WTC11 (cell line): Measurements from ENCODE around the gene GALNT18.

Experiments
- FOXP1 ChIP-seq: sonication (generic); formaldehyde crosslinking; IDR thresholded peaks from 2 replicates; pipeline ENCODE4 v1.8.0; 2022; ENCODE audit warnings: missing genetic modification reagents, mild to moderate bottlenecking, moderate library complexity, borderline replicate concordance
- HMGA2 ChIP-seq: fragments of 250-450 bp; sonication (Bioruptor Pico); IDR thresholded peaks from 2 replicates; pipeline ENCODE4 v1.4.0; 2021; ENCODE audit warnings: mild to moderate bottlenecking, moderate library complexity
- NR1H2 ChIP-seq: sonication (generic); formaldehyde crosslinking; IDR thresholded peaks from 2 replicates; pipeline ENCODE4 v1.9.0; 2021; ENCODE audit warnings: mild to moderate bottlenecking, moderate library complexity, missing genetic modification reagents
- SP1 ChIP-seq: sonication (generic); formaldehyde crosslinking; conservative IDR thresholded peaks from 2 replicates; pipeline ENCODE4 v1.8.1; 2022; ENCODE audit warnings: missing genetic modification reagents
- TEAD1 ChIP-seq: sonication (generic); formaldehyde crosslinking; IDR thresholded peaks from 2 replicates; pipeline ENCODE4 v1.8.0; 2022; ENCODE audit warnings: mild to moderate bottlenecking, missing genetic modification reagents
- TP53 ChIP-seq: sonication (generic); formaldehyde crosslinking; IDR thresholded peaks from 2 replicates; pipeline ENCODE4 v1.8.1; 2023; ENCODE audit warnings: mild to moderate bottlenecking, missing genetic modification reagents
- TF ChIP-seq, protein P1 (sequence below): sonication (generic); formaldehyde crosslinking; IDR thresholded peaks from 2 replicates; pipeline ENCODE4 v1.8.0; 2023; ENCODE audit warnings: missing genetic modification reagents, mild to moderate bottlenecking, borderline replicate concordance

DNA sequence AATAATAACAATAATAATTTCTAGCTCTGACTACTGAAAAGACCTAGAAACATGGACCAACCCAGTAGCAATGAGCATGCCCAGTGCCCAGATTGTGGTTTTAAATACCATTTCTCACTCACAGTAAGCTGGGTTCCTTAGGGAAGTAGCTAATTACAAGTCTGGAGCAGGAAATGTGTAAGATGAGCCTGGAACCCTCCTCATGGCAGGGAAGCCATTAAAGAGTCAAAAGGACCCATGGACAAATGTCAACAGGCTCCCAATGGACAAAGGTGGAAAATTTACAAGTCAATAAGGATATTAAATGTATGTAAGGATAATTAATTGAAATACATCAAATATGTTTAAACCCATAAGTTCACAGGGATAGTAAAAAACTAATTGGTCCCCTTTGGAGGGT is 258.1 kb downstream of the GALNT18 start:
- no peak for TF ChIP-seq SP1
- no peak for TF ChIP-seq TP53
- no peak for TF ChIP-seq NR1H2 (CRISPR knock-in tag)
- TF ChIP-seq FOXP1, result no peak
- no peak for TF ChIP-seq TEAD1
- TF ChIP-seq HMGA2 (CRISPR knock-in tag), result no peak
- TF ChIP-seq, protein P1, sequence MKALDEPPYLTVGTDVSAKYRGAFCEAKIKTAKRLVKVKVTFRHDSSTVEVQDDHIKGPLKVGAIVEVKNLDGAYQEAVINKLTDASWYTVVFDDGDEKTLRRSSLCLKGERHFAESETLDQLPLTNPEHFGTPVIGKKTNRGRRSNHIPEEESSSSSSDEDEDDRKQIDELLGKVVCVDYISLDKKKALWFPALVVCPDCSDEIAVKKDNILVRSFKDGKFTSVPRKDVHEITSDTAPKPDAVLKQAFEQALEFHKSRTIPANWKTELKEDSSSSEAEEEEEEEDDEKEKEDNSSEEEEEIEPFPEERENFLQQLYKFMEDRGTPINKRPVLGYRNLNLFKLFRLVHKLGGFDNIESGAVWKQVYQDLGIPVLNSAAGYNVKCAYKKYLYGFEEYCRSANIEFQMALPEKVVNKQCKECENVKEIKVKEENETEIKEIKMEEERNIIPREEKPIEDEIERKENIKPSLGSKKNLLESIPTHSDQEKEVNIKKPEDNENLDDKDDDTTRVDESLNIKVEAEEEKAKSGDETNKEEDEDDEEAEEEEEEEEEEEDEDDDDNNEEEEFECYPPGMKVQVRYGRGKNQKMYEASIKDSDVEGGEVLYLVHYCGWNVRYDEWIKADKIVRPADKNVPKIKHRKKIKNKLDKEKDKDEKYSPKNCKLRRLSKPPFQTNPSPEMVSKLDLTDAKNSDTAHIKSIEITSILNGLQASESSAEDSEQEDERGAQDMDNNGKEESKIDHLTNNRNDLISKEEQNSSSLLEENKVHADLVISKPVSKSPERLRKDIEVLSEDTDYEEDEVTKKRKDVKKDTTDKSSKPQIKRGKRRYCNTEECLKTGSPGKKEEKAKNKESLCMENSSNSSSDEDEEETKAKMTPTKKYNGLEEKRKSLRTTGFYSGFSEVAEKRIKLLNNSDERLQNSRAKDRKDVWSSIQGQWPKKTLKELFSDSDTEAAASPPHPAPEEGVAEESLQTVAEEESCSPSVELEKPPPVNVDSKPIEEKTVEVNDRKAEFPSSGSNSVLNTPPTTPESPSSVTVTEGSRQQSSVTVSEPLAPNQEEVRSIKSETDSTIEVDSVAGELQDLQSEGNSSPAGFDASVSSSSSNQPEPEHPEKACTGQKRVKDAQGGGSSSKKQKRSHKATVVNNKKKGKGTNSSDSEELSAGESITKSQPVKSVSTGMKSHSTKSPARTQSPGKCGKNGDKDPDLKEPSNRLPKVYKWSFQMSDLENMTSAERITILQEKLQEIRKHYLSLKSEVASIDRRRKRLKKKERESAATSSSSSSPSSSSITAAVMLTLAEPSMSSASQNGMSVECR (CRISPR knock-in tag), result no peak
